NCI-H146 treated with DMSO at 0.1 percent for 48 hours (cell line): Measurements from ENCODE around the gene POLD1.

ENCODE experiments used
- DNase-seq: peaks from one replicate; lab custom pipeline; 2025; ENCODE audit not compliant: unreplicated experiment; lab: John Stamatoyannopoulos, UW

The POLD1 gene

GRCh38 chr19:50417111-50418081, 33.2 kb downstream of the POLD1 start:
- no peak for DNase-seq

GRCh38 chr19:50418176-50419021, 34.3 kb downstream of the POLD1 start, which contains the start of gene SPIB:
TSS of gene SPIB (plus strand) at chr19:50418938. CDS start at chr19:50418963, 25 bp downstream.
- DNase-seq = no peak

DNA sequence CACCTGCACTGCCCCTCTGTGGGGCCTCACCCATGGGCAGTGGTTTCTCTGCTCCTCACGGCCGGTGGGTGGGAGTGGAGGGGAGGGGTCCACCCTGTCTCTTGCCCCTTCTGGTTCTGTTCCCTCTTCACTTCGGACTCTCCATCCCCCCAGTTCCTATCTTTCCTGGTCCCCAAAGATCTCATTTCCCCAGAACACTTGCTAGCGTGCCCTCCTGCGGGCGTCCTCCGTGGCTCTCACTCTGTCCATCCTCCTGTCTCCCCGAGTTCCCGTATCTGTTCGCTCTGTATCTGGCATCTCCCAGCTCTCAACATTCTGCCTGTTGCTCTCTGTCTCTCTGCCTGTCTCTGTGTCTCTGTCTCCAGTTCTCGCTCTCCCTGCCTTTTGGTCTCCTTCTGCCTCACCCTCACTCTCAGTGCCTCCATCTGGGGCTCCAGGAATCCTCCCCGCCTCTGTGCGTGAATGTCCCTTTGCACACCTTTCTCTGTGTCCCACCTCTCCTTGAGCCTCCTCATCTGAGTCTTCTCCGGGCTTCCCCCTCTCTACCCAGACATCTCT, 35.0 kb downstream of the POLD1 start:
- DNase-seq = no peak

DNA sequence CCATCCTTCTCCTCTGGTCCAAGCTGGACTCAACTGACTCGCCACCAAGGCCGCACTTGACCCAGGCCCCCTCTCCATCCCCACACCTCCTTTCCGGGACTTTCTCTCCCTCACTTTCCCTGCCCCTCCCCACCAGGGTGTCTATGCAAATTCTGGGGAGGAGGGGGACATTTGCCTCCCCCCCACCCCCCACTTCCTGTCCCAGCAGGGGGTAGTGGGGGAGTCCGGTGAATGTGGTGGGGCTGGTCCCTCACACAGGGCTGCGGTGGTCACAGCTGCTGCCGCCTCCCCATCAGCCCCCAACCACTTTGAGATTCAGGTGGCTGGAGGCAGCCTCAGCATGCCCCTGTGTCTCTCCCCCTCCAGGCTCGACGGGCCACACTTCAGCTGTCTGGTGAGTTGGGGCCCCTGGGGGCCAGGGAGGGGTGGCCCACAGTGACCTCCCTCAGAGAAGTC, 35.5 kb downstream of the POLD1 start:
- no peak for DNase-seq

DNA sequence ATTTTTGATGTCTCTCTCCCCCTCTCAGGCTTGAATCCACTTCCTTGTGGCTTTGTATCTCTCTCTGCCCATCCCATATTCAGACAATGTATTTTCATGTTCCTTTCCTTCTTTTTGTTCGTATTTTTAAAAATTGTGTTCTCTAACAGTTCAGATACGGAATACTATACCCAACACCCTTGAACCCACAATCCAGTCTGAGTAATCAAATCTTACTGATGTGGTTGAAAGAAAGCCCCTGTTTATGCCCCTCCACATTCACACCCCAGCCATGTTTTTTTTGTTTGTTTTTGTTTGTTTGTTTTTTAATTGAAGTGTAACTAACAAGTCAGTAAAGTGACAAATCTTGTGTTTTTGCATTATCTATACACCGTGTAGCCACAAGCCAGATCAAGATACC, 36.0 kb downstream of the POLD1 start:
- no peak for DNase-seq

- DNase-seq = no peak
These were observed 36.7 kb downstream of the POLD1 start for GRCh38 chr19:50420808-50421207.

DNA sequence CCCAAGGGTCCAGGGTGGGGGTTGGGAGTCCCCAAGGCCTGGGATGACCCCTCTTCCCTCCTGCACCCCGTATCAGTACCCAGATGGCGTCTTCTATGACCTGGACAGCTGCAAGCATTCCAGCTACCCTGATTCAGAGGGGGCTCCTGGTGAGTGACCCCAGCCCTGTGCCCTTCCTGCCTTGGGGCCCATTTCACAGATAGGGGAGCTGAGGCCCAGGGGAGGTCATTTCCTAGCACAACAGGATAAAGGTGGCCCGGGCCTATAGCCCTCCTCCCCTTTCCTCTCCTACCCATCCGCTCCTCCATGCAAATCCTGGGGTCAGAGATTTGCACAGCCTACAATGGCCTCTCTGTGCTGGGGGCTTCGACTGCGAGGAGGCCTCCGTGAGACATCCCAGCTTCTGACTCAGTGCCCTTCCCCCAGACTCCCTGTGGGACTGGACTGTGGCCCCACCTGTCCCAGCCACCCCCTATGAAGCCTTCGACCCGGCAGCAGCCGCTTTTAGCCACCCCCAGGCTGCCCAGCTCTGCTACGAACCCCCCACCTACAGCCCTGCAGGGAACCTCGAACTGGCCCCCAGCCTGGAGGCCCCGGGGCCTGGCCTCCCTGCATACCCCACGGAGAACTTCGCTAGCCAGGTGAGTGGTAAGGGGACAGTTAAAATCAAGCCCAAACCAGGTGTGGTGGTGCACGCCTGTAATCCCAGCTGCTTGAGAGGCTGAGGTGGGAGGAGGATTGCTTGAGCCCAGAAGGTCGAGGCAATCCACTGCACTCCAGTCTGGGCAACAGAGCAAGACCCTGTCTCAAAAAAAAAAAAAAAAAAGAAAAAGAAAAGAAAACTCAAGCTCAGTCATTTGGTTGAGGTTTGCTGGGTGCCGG, 38.5 kb downstream of the POLD1 start:
- no peak for DNase-seq

- no peak for DNase-seq
These were observed 39.3 kb downstream of the POLD1 start for GRCh38 chr19:50423279-50424113.

- DNase-seq = no peak
These were observed 41.4 kb downstream of the POLD1 start for GRCh38 chr19:50425581-50425980.

DNA sequence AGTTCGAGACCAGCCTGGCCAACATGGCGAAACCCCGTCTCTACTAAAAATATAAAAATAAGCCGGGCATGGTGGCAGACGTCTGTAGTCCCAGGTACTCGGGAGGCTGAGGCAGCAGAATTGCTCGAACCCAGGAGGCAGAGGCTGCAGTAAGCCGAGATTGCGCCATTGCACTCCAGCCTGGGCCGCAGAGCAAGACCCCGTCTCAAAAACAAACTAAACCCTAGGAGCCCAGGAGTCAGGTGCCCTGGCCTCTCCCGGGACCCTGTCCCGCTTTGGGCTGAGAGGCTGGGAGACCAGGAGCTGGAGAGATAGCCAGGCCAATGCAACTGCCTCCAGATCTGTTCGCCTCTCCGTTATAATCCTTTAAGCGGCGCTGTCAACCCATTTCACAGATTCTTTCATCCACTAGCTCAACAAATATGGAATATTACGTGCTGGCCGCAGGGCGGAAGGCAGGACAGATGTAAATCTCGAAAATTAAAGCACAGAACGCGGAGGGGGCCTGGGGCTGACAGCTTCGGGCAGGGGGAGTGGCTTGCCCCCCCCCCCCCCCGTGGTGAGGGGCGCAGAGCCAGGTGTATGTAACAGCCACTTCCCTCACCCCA, 43.3 kb downstream of the POLD1 start:
- no peak for DNase-seq

DNA sequence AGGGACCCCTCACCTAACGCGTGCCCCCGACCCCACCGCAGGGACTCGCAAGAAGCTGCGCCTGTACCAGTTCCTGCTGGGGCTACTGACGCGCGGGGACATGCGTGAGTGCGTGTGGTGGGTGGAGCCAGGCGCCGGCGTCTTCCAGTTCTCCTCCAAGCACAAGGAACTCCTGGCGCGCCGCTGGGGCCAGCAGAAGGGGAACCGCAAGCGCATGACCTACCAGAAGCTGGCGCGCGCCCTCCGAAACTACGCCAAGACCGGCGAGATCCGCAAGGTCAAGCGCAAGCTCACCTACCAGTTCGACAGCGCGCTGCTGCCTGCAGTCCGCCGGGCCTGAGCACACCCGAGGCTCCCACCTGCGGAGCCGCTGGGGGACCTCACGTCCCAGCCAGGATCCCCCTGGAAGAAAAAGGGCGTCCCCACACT, 43.9 kb downstream of the POLD1 start:
- DNase-seq = no peak

GRCh38 chr19:50428772-50429463, 44.8 kb downstream of the POLD1 start:
- DNase-seq = no peak

- no peak for DNase-seq
These were observed 46.8 kb downstream of the POLD1 start for GRCh38 chr19:50430888-50431342.

- DNase-seq = peak; percentile 64
These were observed 47.4 kb downstream of the POLD1 start for GRCh38 chr19:50431343-50432220.

- peak; percentile 61 for DNase-seq
These were observed 48.3 kb downstream of the POLD1 start, which contains the start of gene MYBPC2 for GRCh38 chr19:50432221-50433028. TSS of gene MYBPC2 (plus strand) at chr19:50432892. CDS start at chr19:50432954, 62 bp downstream.
